ENCODE results near the gene RPGRIP1L. TPM values are rescaled to one million over a fixed set of nuclear protein-coding genes. Genes with fewer than 3 reads are reported as not detected.

Gene RPGRIP1L
- total RNA-seq, 1 experiment from 2014 or later, result 10.3 TPM

DNA sequence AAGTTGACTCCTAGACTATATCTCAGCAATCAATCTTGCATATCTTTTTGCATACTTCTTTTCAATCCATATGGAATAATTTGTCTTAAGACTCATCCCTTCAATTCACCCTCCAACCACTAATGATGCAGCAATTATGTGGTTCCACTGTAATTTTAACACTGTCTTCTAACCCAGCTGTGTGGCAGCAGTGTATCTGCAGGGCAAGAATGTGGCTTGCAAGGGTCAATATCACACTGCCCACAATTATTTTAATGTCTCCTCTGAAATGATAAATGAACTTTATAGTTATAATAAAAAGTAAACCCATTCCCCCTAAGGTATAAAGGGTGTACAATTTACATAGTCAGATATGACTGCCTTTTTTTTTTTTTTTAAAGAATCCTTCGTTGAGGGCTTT is 48.9 kb upstream of the RPGRIP1L start:
- no peak for ATAC-seq
- no peaks in the 10 kb centered on the region for H3K9me2 ChIP-seq (ENCODE audit: insufficient read depth)
- ChIA-PET CTCF (interaction anchor here (1.1 to 4.4 kb wide), 3 partner anchors 9 to 203 kb away, joined by 3 to 24 read pairs (median 4); no protein-coding TSS in a partner anchor), POLR2A (no interaction called here), RAD21 (ENCODE audit: low non-redundant PET in 1 of 2, low total read pairs in 2 of 2, uncharacterized antibody in 2 of 2, unreplicated experiment in 2 of 2) (no interaction called here)
- H3K4me3 ChIP-seq (replicated peaks in 1 of 2; ENCODE audit: low read depth in 1 of 2, low read length in 2 of 2), result no peak overlapping the region
- H2AFZ ChIP-seq (ENCODE audit: low read depth, low read length, poor library complexity, severe bottlenecking), result no peak overlapping the region
- no peaks in the 10 kb centered on the region for H3K36me3 ChIP-seq (ENCODE audit: control insufficient read depth in 1 of 2, insufficient read depth in 2 of 2, low read length in 2 of 2)
- intact Hi-C loops (cut with micrococcal nuclease), result no loop called here
- H3K4me2 ChIP-seq (ENCODE audit: low read length), result no peak overlapping the region
- H3K9me3 ChIP-seq (ENCODE audit: control insufficient read depth in 1 of 2, insufficient read depth in 1 of 2, low read depth in 1 of 2, low read length in 2 of 2), result peaks cover 0 to 4% of the 10 kb centered on the region in 2 experiments; a peak in 2 of 4 replicates
- DNase-seq (ENCODE audit: low read depth, low spot score), result no peak
- peaks cover 15% of the 10 kb centered on the region for H3K79me2 ChIP-seq (ENCODE audit: insufficient read depth, low read length)
- no peaks in the 10 kb centered on the region for H3K27me3 ChIP-seq (ENCODE audit: insufficient read depth, low read length)
- TF ChIP-seq SIN3A (IDR thresholded peaks at IDR 0.05; ENCODE audit: low read depth), result no peak
- TF ChIP-seq POLR2A (IDR thresholded peaks at IDR 0.05; ENCODE audit: borderline replicate concordance, extremely low read depth, insufficient read depth, insufficient read length), result no peak
- no peak for TF ChIP-seq TCF7L2 (IDR thresholded peaks at IDR 0.05; ENCODE audit: borderline replicate concordance, extremely low read depth, insufficient read depth, insufficient read length)
- no peak for TF ChIP-seq EZH2phosphoT487 (IDR thresholded peaks at IDR 0.05; ENCODE audit: borderline replicate concordance)
- TF ChIP-seq, protein P1, sequence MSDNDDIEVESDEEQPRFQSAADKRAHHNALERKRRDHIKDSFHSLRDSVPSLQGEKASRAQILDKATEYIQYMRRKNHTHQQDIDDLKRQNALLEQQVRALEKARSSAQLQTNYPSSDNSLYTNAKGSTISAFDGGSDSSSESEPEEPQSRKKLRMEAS (IDR thresholded peaks at IDR 0.05), result no peak
- no peak for TF ChIP-seq CEBPB (IDR thresholded peaks at IDR 0.05; ENCODE audit: low read depth)
- TF ChIP-seq, protein P2, sequence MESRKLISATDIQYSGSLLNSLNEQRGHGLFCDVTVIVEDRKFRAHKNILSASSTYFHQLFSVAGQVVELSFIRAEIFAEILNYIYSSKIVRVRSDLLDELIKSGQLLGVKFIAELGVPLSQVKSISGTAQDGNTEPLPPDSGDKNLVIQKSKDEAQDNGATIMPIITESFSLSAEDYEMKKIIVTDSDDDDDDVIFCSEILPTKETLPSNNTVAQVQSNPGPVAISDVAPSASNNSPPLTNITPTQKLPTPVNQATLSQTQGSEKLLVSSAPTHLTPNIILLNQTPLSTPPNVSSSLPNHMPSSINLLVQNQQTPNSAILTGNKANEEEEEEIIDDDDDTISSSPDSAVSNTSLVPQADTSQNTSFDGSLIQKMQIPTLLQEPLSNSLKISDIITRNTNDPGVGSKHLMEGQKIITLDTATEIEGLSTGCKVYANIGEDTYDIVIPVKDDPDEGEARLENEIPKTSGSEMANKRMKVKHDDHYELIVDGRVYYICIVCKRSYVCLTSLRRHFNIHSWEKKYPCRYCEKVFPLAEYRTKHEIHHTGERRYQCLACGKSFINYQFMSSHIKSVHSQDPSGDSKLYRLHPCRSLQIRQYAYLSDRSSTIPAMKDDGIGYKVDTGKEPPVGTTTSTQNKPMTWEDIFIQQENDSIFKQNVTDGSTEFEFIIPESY (IDR thresholded peaks at IDR 0.05; ENCODE audit: extremely low read depth, insufficient replicate concordance, low read length), result no peak
- no peak for TF ChIP-seq SRF (IDR thresholded peaks at IDR 0.05; ENCODE audit: low read depth)
- no peak for TF ChIP-seq ZNF274 (IDR thresholded peaks at IDR 0.05; ENCODE audit: low read depth, low read length)
- no peak for TF ChIP-seq FOSL1 (IDR thresholded peaks at IDR 0.05; ENCODE audit: low read depth)
- H4K20me1 ChIP-seq (ENCODE audit: insufficient read depth), result no peaks in the 10 kb centered on the region
- BruUV-seq (replicated peaks), result no TSS peak
- no peak overlapping the region for H3K9ac ChIP-seq (ENCODE audit: low read length)
- H3K27ac ChIP-seq (ENCODE audit: low read depth, low read length), result no peak overlapping the region
- peaks cover 8 to 9% of the 10 kb centered on the region in 2 experiments; a peak in 3 of 4 replicates for H3K4me1 ChIP-seq (ENCODE audit: control insufficient read depth in 1 of 2, insufficient read depth in 2 of 2, low read length in 2 of 2)

Measured in HCT116 (cell line).